A549 (cell line): Measurements from ENCODE around the gene CDHR1. TPM values are rescaled to one million over a fixed set of nuclear protein-coding genes. Genes with fewer than 3 reads are reported as not detected.

Source experiments
- ATAC-seq, 2 experiments: fragments of 200-7000 bp in 1 of 2; fragments of >200 bp in 1 of 2; cut with Nextera tagmentation in 1 of 2; cut with Tn5 transposase in 1 of 2; 3 replicates each; pipeline versions ENCODE4 v1.8.0 to v1.9.1; 2018 to 2020; ENCODE audit warnings: mild to moderate bottlenecking in 1 of 2, moderate library complexity in 1 of 2
- CTCF ChIA-PET: fragments of 300-600 bp; sonication (Branson Sonifier 250); formaldehyde crosslinking; extraction: SDS; loops from one replicate; lab custom pipeline; 2021; ENCODE audit warnings: antibody characterized with exemption, inconsistent platforms; lab: Yijun Ruan, JAX
- POLR2A ChIA-PET: fragments of 350-600 bp; formaldehyde crosslinking; extraction: SDS; loops from one replicate; lab custom pipeline; 2021; ENCODE audit warnings: antibody characterized with exemption, inconsistent platforms; lab: Yijun Ruan, JAX
- DNase-seq, 2 experiments: peaks; one replicate each; pipeline versions ENCODE4 v3.0.0 to v3.0.0-alpha.2; 2011 to 2016; ENCODE audit warnings: low read depth in 1 of 2, low spot score in 1 of 2
- FAIRE-seq: peaks from 2 replicates; lab custom pipeline; 2011; peaks lifted over from hg19 to GRCh38; lab: Jason Lieb, UNC
- H3K27ac ChIP-seq, 2 experiments: fragments of >200 bp; sonication (Bioruptor Twin); formaldehyde crosslinking; 3 replicates each; pipeline ENCODE4 v1.5.1; 2016 to 2017
- H3K4me1 ChIP-seq: fragments of >200 bp; sonication (Bioruptor Twin); formaldehyde crosslinking; 3 replicates; pipeline ENCODE4 v1.6.1; 2016
- H3K4me2 ChIP-seq: fragments of >200 bp; sonication (Bioruptor Twin); formaldehyde crosslinking; 3 replicates; pipeline ENCODE4 v1.6.1; 2016
- H3K4me3 ChIP-seq: fragments of >200 bp; sonication (Bioruptor Twin); formaldehyde crosslinking; 3 replicates; pipeline ENCODE4 v1.5.1; 2016
- H3K9me3 ChIP-seq: fragments of >200 bp; sonication (Bioruptor Twin); formaldehyde crosslinking; 3 replicates; pipeline ENCODE4 v1.6.1; 2016
- CBX2 ChIP-seq: fragments of 200-600 bp; sonication (generic); IDR thresholded peaks from 2 replicates; pipeline ENCODE4 v1.6.1; 2016; ENCODE audit warnings: low read depth, mild to moderate bottlenecking, borderline replicate concordance
- CTCF ChIP-seq: fragments of >200 bp; sonication (Bioruptor Twin); formaldehyde crosslinking; IDR thresholded peaks from 3 replicates; pipeline ENCODE4 v1.5.1; 2016
- E2F6 ChIP-seq: IDR thresholded peaks from 2 replicates; pipeline ENCODE4 v1.6.1; 2012; ENCODE audit warnings: low read depth, borderline replicate concordance
- FOSB ChIP-seq: fragments of 250-450 bp; sonication (Bioruptor Pico); IDR thresholded peaks from 2 replicates; pipeline ENCODE4 v1.5.0; 2020; ENCODE audit warnings: mild to moderate bottlenecking, moderate library complexity
- GATA3 ChIP-seq: IDR thresholded peaks from 2 replicates; pipeline ENCODE4 v1.6.1; 2012; ENCODE audit warnings: borderline replicate concordance
- HDAC2 ChIP-seq: fragments of 200-600 bp; sonication (generic); IDR thresholded peaks from 2 replicates; pipeline ENCODE4 v1.6.1; 2016
- HES2 ChIP-seq: fragments of >200 bp; sonication (Bioruptor Twin); formaldehyde crosslinking; IDR thresholded peaks from 2 replicates; pipeline ENCODE4 v1.6.1; 2016
- HMGXB4 ChIP-seq: fragments of 250-450 bp; sonication (Bioruptor Pico); IDR thresholded peaks from 2 replicates; pipeline ENCODE4 v1.5.0; 2021; ENCODE audit warnings: mild to moderate bottlenecking, moderate library complexity, borderline replicate concordance
- HOXB13 ChIP-seq: fragments of 250-450 bp; sonication (Bioruptor Pico); IDR thresholded peaks from 2 replicates; pipeline ENCODE4 v1.5.0; 2020; ENCODE audit warnings: low read depth, mild to moderate bottlenecking, moderate library complexity
- JUN ChIP-seq, 2 experiments: fragments of >200 bp; sonication (Bioruptor Twin); formaldehyde crosslinking; IDR thresholded peaks; 2 replicates in 1 of 2; 3 replicates in 1 of 2; pipeline ENCODE4 v1.6.1; 2016 to 2017
- KDM1A ChIP-seq: fragments of 200-600 bp; sonication (generic); IDR thresholded peaks from 2 replicates; pipeline ENCODE4 v1.6.1; 2016; ENCODE audit warnings: low read depth, mild to moderate bottlenecking
- KDM5A ChIP-seq: fragments of 200-600 bp; sonication (generic); IDR thresholded peaks from 2 replicates; pipeline ENCODE4 v1.6.1; 2016; ENCODE audit warnings: antibody characterized with exemption, mild to moderate bottlenecking
- MAX ChIP-seq: IDR thresholded peaks from 2 replicates; pipeline ENCODE4 v1.6.1; 2012
- MAZ ChIP-seq: fragments of 150-350 bp; IDR thresholded peaks from 2 replicates; pipeline ENCODE4 v1.6.1; 2014; ENCODE audit warnings: antibody characterized with exemption, low read depth, low read length, borderline replicate concordance
- NPAS2 ChIP-seq: fragments of 250-450 bp; sonication (Bioruptor Pico); IDR thresholded peaks from 2 replicates; pipeline ENCODE4 v1.8.0; 2022; ENCODE audit warnings: mild to moderate bottlenecking, moderate library complexity, borderline replicate concordance
- POLR2A ChIP-seq: IDR thresholded peaks from 2 replicates; pipeline ENCODE4 v1.6.1; 2012; ENCODE audit warnings: mild to moderate bottlenecking, low read length
- RARB ChIP-seq: fragments of 250-450 bp; sonication (Bioruptor Pico); IDR thresholded peaks from 2 replicates; pipeline ENCODE4 v1.8.0; 2021; ENCODE audit warnings: mild to moderate bottlenecking, moderate library complexity
- RNF2 ChIP-seq: fragments of 200-600 bp; sonication (generic); IDR thresholded peaks from 2 replicates; pipeline ENCODE4 v1.6.1; 2016; ENCODE audit warnings: low read depth, mild to moderate bottlenecking, antibody characterized with exemption, moderate library complexity, borderline replicate concordance
- TP53 ChIP-seq: fragments of 250-450 bp; sonication (Bioruptor Pico); IDR thresholded peaks from 2 replicates; pipeline ENCODE4 v1.5.0; 2021; ENCODE audit warnings: mild to moderate bottlenecking, moderate library complexity
- ZC3H11A ChIP-seq: fragments of 450-650 bp; IDR thresholded peaks from 2 replicates; pipeline ENCODE4 v1.6.1; 2014; ENCODE audit warnings: antibody characterized with exemption, mild to moderate bottlenecking
- ZFP36 ChIP-seq: fragments of 450-650 bp; IDR thresholded peaks from 2 replicates; pipeline ENCODE4 v1.6.1; 2014; ENCODE audit warnings: borderline replicate concordance; ENCODE audit not compliant: partially characterized antibody
- WGBS: methylation state at CpG from one replicate; pipeline ENCODE4 v1.1.6; 2017; ENCODE audit errors: missing lambda C conversion rate; 5-methylcytosine and 5-hydroxymethylcytosine counted together
- polyA plus RNA-seq, 4 experiments: library from polyadenylated mRNA; depleted of rRNA in 3 of 4; stranded (reverse); fragments of >200 nt; fragmentation: RNase III in 1 of 4; extraction: RNeasy Plus Mini Kit Qiagen cat#74134 plus additional on column Dnase treatment in 1 of 4; gene quantifications; 2 replicates in 3 of 4; 3 replicates in 1 of 4; pipeline ENCODE4 v1.2.3, GENCODE V29; 2011 to 2017
- TF ChIP-seq, protein P1 (sequence below): fragments of >200 bp; sonication (Bioruptor Twin); formaldehyde crosslinking; IDR thresholded peaks from 3 replicates; pipeline ENCODE4 v1.6.1; 2016

Gene CDHR1
- polyA plus RNA-seq, 2 of the 4 experiments (the other 2 are of a cell fraction) = 0.04 to 0.09 TPM

DNA sequence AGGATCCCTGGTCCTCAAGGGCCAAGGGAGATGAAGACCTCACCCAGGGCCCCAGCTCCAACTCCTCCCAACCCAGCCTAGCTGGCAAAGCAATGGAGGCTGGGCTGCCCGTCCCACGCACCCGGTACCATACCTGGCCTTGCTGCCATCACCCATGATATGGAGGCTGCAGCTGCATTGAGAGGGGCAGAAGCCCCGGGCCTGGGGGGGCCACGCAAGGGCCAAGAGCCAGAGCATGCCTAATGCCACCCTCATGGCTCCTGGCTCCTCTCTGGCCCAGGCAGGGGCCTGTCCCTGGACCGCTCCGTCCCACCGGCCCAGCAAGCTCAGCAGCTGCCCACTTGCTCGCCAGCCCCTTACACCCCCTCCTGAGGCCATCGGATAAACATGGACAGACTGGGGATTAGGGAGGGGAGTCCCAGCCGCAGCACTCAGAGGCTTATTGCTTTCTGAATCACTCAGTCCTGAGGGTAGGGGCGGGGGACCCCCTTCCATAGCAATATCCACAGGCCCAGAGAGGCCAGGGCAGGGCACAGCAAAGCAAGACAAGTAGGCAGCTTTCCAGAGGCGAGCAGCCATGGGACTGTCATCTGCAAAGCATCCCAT, 47.0 kb downstream of the CDHR1 start, which contains the start of gene LRIT1:
LRIT1 (minus strand) TSS at position 362 of the 606 bp plus-strand sequence; CDS start at position 255, 107 bp downstream.
- no peaks in the 10 kb centered on the region for H3K4me1 ChIP-seq
- no peak within 1 kb of the TSS for H3K27ac ChIP-seq
- ChIA-PET CTCF (interaction anchor here (1.0 to 2.5 kb wide), 2 partner anchors 10 to 16 kb away, joined by 4 to 9 read pairs; no protein-coding TSS in a partner anchor), POLR2A (no interaction called here)
- H3K9me3 ChIP-seq = no peaks in the 10 kb centered on the region
- 0% methylated on average over 3 of the region's 13 CpGs for WGBS
- TF ChIP-seq HMGXB4 (CRISPR knock-in tag) (no peak), E2F6 (no peak), KDM5A (no peak), FOSB (no peak), ZFP36 (no peak), HDAC2 (no peak), NPAS2 (CRISPR knock-in tag) (no peak), MAZ (no peak)
- DNase-seq (no peak), FAIRE-seq (no peak), ATAC-seq (no peak)
- no peak within 1 kb of the TSS for H3K4me3 ChIP-seq
- H3K4me2 ChIP-seq = no peak within 1 kb of the TSS

DNA sequence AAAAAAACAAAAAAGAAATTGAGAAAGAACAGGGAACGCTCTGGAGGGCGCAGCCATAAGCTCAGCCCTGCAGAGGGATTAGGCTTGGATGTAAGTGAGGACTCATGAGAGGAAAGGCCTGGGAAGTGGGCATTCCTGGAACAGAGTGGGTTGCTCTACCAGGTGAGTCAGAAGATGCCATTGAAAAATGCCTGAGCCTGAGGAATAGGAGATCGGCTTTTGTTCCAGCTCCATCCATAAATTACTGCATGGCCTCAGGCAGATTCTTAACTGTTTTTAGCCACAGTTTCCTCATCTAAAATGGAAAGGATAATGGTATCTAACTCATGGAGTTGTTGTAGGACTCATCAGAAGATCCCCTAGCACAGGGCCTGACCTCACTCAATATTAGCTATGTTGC, 49.4 kb downstream of the CDHR1 start:
- no peaks in the 10 kb centered on the region for H3K9me3 ChIP-seq
- H3K4me3 ChIP-seq = no peak overlapping the region
- H3K27ac ChIP-seq = no peak overlapping the region
- CTCF ChIA-PET = interaction anchor here (1.1 to 1.5 kb wide), 3 partner anchors 13 to 155 kb away, joined by 3 to 5 read pairs (median 3); no protein-coding TSS in a partner anchor
- FAIRE-seq (no peak), DNase-seq (no peak), ATAC-seq (no peak)
- TF ChIP-seq HOXB13 (CRISPR knock-in tag) (no peak), RNF2 (no peak), KDM1A (no peak), RARB (no peak), HES2 (no peak), GATA3 (no peak), TP53 (CRISPR knock-in tag) (no peak), JUN (IDR thresholded peaks at IDR 0.05) (no peak)
- TF ChIP-seq, protein P1, sequence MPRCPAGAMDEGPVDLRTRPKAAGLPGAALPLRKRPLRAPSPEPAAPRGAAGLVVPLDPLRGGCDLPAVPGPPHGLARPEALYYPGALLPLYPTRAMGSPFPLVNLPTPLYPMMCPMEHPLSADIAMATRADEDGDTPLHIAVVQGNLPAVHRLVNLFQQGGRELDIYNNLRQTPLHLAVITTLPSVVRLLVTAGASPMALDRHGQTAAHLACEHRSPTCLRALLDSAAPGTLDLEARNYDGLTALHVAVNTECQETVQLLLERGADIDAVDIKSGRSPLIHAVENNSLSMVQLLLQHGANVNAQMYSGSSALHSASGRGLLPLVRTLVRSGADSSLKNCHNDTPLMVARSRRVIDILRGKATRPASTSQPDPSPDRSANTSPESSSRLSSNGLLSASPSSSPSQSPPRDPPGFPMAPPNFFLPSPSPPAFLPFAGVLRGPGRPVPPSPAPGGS = no peak
- WGBS = 76% methylated on average over 3 of the region's 3 CpGs
- POLR2A ChIA-PET = no interaction called here
- no peaks in the 10 kb centered on the region for H3K4me1 ChIP-seq
- no peak overlapping the region for H3K4me2 ChIP-seq

- Histone ChIP-seq H3K27ac (no peak within 1 kb of the TSS), H3K4me3 (no peak within 1 kb of the TSS), H3K4me1 (no peaks in the 10 kb centered on the region), H3K9me3 (no peaks in the 10 kb centered on the region), H3K4me2 (no peak within 1 kb of the TSS)
- ChIA-PET POLR2A (no interaction called here), CTCF (interaction anchor here (1.1 to 2.5 kb wide), 4 partner anchors 12 to 292 kb away, joined by 3 to 6 read pairs (median 4); no protein-coding TSS in a partner anchor)
- DNase-seq (no peak), FAIRE-seq (no peak), ATAC-seq (0 out of 6 replicates have a peak, but pooled peaks of 1 of the 2 experiments have one; percentile 23)
- TF ChIP-seq POLR2A (no peak), ZC3H11A (no peak), MAX (no peak), E2F6 (no peak), HDAC2 (no peak), CTCF (no peak), MAZ (no peak), CBX2 (no peak)
- 11% methylated on average over 7 of the region's 9 CpGs for WGBS
Observed at GRCh38 chr10:84244651-84245270, 50.4 kb downstream of the CDHR1 start, which contains the start of gene RGR. Gene RGR (plus strand): TSS chr10:84245053. CDS start chr10:84245091, 38 bp downstream.
